ENCODE data around the gene GMEB2.
"Not testable (repeated sequence)": the region's sequence is repeated elsewhere in the genome, so short reads cannot be mapped to it uniquely, and the experiment has no call there.

The GMEB2 gene

GRCh38 chr20:63660622-63661021, 33.7 kb upstream of the GMEB2 start:
- no peak overlapping the region for H2BK120ac ChIP-seq (ENCODE audit: low read depth, low read length)
- H3K4me3 ChIP-seq (ENCODE audit: low read length in 2 of 2): no peak overlapping the region
- H3K9me3 ChIP-seq (replicated peaks in 1 of 2; ENCODE audit: control insufficient read depth in 2 of 2, insufficient read depth in 1 of 2, low read depth in 1 of 2, low read length in 2 of 2): no peaks in the 10 kb centered on the region
- no peak overlapping the region for H4K8ac ChIP-seq (ENCODE audit: low read depth, low read length)
- H3K79me1 ChIP-seq (ENCODE audit: low read depth, low read length): peaks cover 6% of the 10 kb centered on the region
- H3K9ac ChIP-seq (ENCODE audit: low read depth, low read length, poor library complexity): no peak overlapping the region
- H3K36me3 ChIP-seq (replicated peaks in 1 of 2; ENCODE audit: control insufficient read depth in 2 of 2, insufficient read depth in 2 of 2, low read length in 2 of 2): peaks cover 12 to 59% of the 10 kb centered on the region in 2 donors
- no peak overlapping the region for H3K14ac ChIP-seq (ENCODE audit: low read length)
- H2AK5ac ChIP-seq (ENCODE audit: low read depth, low read length): no peak overlapping the region
- no peak overlapping the region for H3K27ac ChIP-seq (replicated peaks; ENCODE audit: low read length)
- no peak overlapping the region for H3K18ac ChIP-seq (ENCODE audit: low read length)
- no peak overlapping the region for H3K4ac ChIP-seq (ENCODE audit: low read length)
- WGBS, 2 donors (ENCODE audit: extremely low coverage in 2 of 2, insufficient read length in 2 of 2, insufficient replicate concordance in 1 of 2): no CpG with 5 or more reads among the region's 8 CpGs
- H3K23ac ChIP-seq (ENCODE audit: low read depth, low read length, poor library complexity): no peak overlapping the region
- no peak overlapping the region for H4K91ac ChIP-seq (ENCODE audit: low read depth, low read length, poor library complexity)
- no peak overlapping the region for H2BK15ac ChIP-seq (ENCODE audit: low read length)
- H2BK12ac ChIP-seq (ENCODE audit: low read length): no peak overlapping the region
- H3K4me2 ChIP-seq (ENCODE audit: insufficient read depth, low read length, poor library complexity, severe bottlenecking): no peak overlapping the region
- no peak overlapping the region for H2AFZ ChIP-seq (ENCODE audit: low read length)
- H3K4me1 ChIP-seq (ENCODE audit: control insufficient read depth in 2 of 2, insufficient read depth in 1 of 2, low read depth in 1 of 2, low read length in 2 of 2): peaks cover 14 to 17% of the 10 kb centered on the region in 2 donors
- H2BK5ac ChIP-seq (ENCODE audit: low read length): no peak overlapping the region
- H3K27me3 ChIP-seq (ENCODE audit: control insufficient read depth in 3 of 3, insufficient read depth in 3 of 3, low read depth in 1 of 3, low read length in 3 of 3): no peaks in the 10 kb centered on the region
- no peak for DNase-seq (ENCODE audit: low spot score)

GRCh38 chr20:63660174-63660573, 33.3 kb upstream of the GMEB2 start:
- H2BK12ac ChIP-seq (ENCODE audit: low read length); H2AK5ac ChIP-seq (ENCODE audit: low read depth, low read length); H3K4me2 ChIP-seq (ENCODE audit: insufficient read depth, low read length, poor library complexity, severe bottlenecking); H3K79me1 ChIP-seq (ENCODE audit: low read depth, low read length); H2BK15ac ChIP-seq (ENCODE audit: low read length); H3K9me3 ChIP-seq (replicated peaks in 1 of 2; ENCODE audit: control insufficient read depth in 2 of 2, insufficient read depth in 1 of 2, low read depth in 1 of 2, low read length in 2 of 2); H4K8ac ChIP-seq (ENCODE audit: low read depth, low read length); H2BK120ac ChIP-seq (ENCODE audit: low read depth, low read length); H2BK5ac ChIP-seq (ENCODE audit: low read length); DNase-seq (ENCODE audit: low spot score); H3K14ac ChIP-seq (ENCODE audit: low read length); H3K23ac ChIP-seq (ENCODE audit: low read depth, low read length, poor library complexity); H2AFZ ChIP-seq (ENCODE audit: low read length); H3K4ac ChIP-seq (ENCODE audit: low read length); H3K27ac ChIP-seq (replicated peaks; ENCODE audit: low read length); H4K91ac ChIP-seq (ENCODE audit: low read depth, low read length, poor library complexity); H3K27me3 ChIP-seq (ENCODE audit: control insufficient read depth in 3 of 3, insufficient read depth in 3 of 3, low read depth in 1 of 3, low read length in 3 of 3); H3K9ac ChIP-seq (ENCODE audit: low read depth, low read length, poor library complexity); H3K4me3 ChIP-seq (ENCODE audit: low read length in 2 of 2); H3K18ac ChIP-seq (ENCODE audit: low read length): not testable (repeated sequence)
- Histone ChIP-seq H3K4me1 (ENCODE audit: control insufficient read depth in 2 of 2, insufficient read depth in 1 of 2, low read depth in 1 of 2, low read length in 2 of 2) (peaks cover 14% of the 10 kb centered on the region in 2 donors), H3K36me3 (replicated peaks in 1 of 2; ENCODE audit: control insufficient read depth in 2 of 2, insufficient read depth in 2 of 2, low read length in 2 of 2) (peaks cover 12 to 54% of the 10 kb centered on the region in 2 donors)
- WGBS, 2 donors (ENCODE audit: extremely low coverage in 2 of 2, insufficient read length in 2 of 2, insufficient replicate concordance in 1 of 2): no CpG with 5 or more reads among the region's 10 CpGs

- peaks cover 8 to 17% of the 10 kb centered on the region in 2 donors for H3K4me1 ChIP-seq (ENCODE audit: control insufficient read depth in 2 of 2, insufficient read depth in 1 of 2, low read depth in 1 of 2, low read length in 2 of 2)
- peak overlapping the region in 1 of 2 donors; percentile 91 for H3K4me3 ChIP-seq (ENCODE audit: low read length in 2 of 2)
- no peak overlapping the region for H4K91ac ChIP-seq (ENCODE audit: low read depth, low read length, poor library complexity)
- no peak overlapping the region for H2AFZ ChIP-seq (ENCODE audit: low read length)
- no peak for DNase-seq (ENCODE audit: low spot score)
- peak overlapping the region; percentile 91 for H3K4me2 ChIP-seq (ENCODE audit: insufficient read depth, low read length, poor library complexity, severe bottlenecking)
- no peak overlapping the region for H3K14ac ChIP-seq (ENCODE audit: low read length)
- no peak overlapping the region for H3K9ac ChIP-seq (ENCODE audit: low read depth, low read length, poor library complexity)
- no peak overlapping the region for H3K4ac ChIP-seq (ENCODE audit: low read length)
- no peak overlapping the region for H2BK120ac ChIP-seq (ENCODE audit: low read depth, low read length)
- no peak overlapping the region for H3K27ac ChIP-seq (replicated peaks; ENCODE audit: low read length)
- WGBS, 2 donors (ENCODE audit: extremely low coverage in 2 of 2, insufficient read length in 2 of 2, insufficient replicate concordance in 1 of 2): no CpG with 5 or more reads among the region's 13 CpGs
- H3K36me3 ChIP-seq (replicated peaks in 1 of 2; ENCODE audit: control insufficient read depth in 2 of 2, insufficient read depth in 2 of 2, low read length in 2 of 2): peaks cover 12 to 47% of the 10 kb centered on the region in 2 donors
- no peak overlapping the region for H2BK12ac ChIP-seq (ENCODE audit: low read length)
- H3K79me1 ChIP-seq (ENCODE audit: low read depth, low read length): peaks cover 4% of the 10 kb centered on the region
- H3K23ac ChIP-seq (ENCODE audit: low read depth, low read length, poor library complexity): no peak overlapping the region
- H4K8ac ChIP-seq (ENCODE audit: low read depth, low read length): no peak overlapping the region
- peaks cover 0 to 5% (median 0%) of the 10 kb centered on the region in 3 experiments for H3K27me3 ChIP-seq (ENCODE audit: control insufficient read depth in 3 of 3, insufficient read depth in 3 of 3, low read depth in 1 of 3, low read length in 3 of 3)
- no peak overlapping the region for H2AK5ac ChIP-seq (ENCODE audit: low read depth, low read length)
- no peak overlapping the region for H3K18ac ChIP-seq (ENCODE audit: low read length)
- H2BK15ac ChIP-seq (ENCODE audit: low read length): no peak overlapping the region
- no peaks in the 10 kb centered on the region for H3K9me3 ChIP-seq (replicated peaks in 1 of 2; ENCODE audit: control insufficient read depth in 2 of 2, insufficient read depth in 1 of 2, low read depth in 1 of 2, low read length in 2 of 2)
- H2BK5ac ChIP-seq (ENCODE audit: low read length): no peak overlapping the region
These were observed 32.5 kb upstream of the GMEB2 start for GRCh38 chr20:63659370-63659769.

GRCh38 chr20:63658749-63659187, 31.9 kb upstream of the GMEB2 start:
- no peak overlapping the region for H3K4ac ChIP-seq (ENCODE audit: low read length)
- peak overlapping the region; percentile 91 for H3K4me2 ChIP-seq (ENCODE audit: insufficient read depth, low read length, poor library complexity, severe bottlenecking)
- H3K9me3 ChIP-seq (replicated peaks in 1 of 2; ENCODE audit: control insufficient read depth in 2 of 2, insufficient read depth in 1 of 2, low read depth in 1 of 2, low read length in 2 of 2): no peaks in the 10 kb centered on the region
- peaks cover 12 to 21% of the 10 kb centered on the region in 2 donors for H3K4me1 ChIP-seq (ENCODE audit: control insufficient read depth in 2 of 2, insufficient read depth in 1 of 2, low read depth in 1 of 2, low read length in 2 of 2)
- peaks cover 0 to 5% (median 0%) of the 10 kb centered on the region in 3 experiments for H3K27me3 ChIP-seq (ENCODE audit: control insufficient read depth in 3 of 3, insufficient read depth in 3 of 3, low read depth in 1 of 3, low read length in 3 of 3)
- peak overlapping the region; percentile 35 for H3K18ac ChIP-seq (ENCODE audit: low read length)
- no peak overlapping the region for H3K27ac ChIP-seq (replicated peaks; ENCODE audit: low read length)
- peak overlapping the region; percentile 87 for H3K9ac ChIP-seq (ENCODE audit: low read depth, low read length, poor library complexity)
- H3K79me1 ChIP-seq (ENCODE audit: low read depth, low read length): peaks cover 4% of the 10 kb centered on the region
- no peak overlapping the region for H2BK15ac ChIP-seq (ENCODE audit: low read length)
- H2AK5ac ChIP-seq (ENCODE audit: low read depth, low read length): no peak overlapping the region
- H2BK12ac ChIP-seq (ENCODE audit: low read length): no peak overlapping the region
- H2BK120ac ChIP-seq (ENCODE audit: low read depth, low read length): peak overlapping the region; percentile 16
- peak overlapping the region; percentile 91 to 94 for H3K4me3 ChIP-seq (ENCODE audit: low read length in 2 of 2)
- peak overlapping the region; percentile 25 for H3K23ac ChIP-seq (ENCODE audit: low read depth, low read length, poor library complexity)
- peak overlapping the region; percentile 9 for H3K14ac ChIP-seq (ENCODE audit: low read length)
- peak overlapping the region; percentile 95 for H2AFZ ChIP-seq (ENCODE audit: low read length)
- no CpG with 5 or more reads among the region's 25 CpGs for WGBS, 2 donors (ENCODE audit: extremely low coverage in 2 of 2, insufficient read length in 2 of 2, insufficient replicate concordance in 1 of 2)
- H4K91ac ChIP-seq (ENCODE audit: low read depth, low read length, poor library complexity): no peak overlapping the region
- H4K8ac ChIP-seq (ENCODE audit: low read depth, low read length): no peak overlapping the region
- no peak overlapping the region for H2BK5ac ChIP-seq (ENCODE audit: low read length)
- no peak for DNase-seq (ENCODE audit: low spot score)
- H3K36me3 ChIP-seq (replicated peaks in 1 of 2; ENCODE audit: control insufficient read depth in 2 of 2, insufficient read depth in 2 of 2, low read length in 2 of 2): peaks cover 12 to 41% of the 10 kb centered on the region in 2 donors

Data from neuronal stem cell (in vitro differentiated cells).